ENCODE measurements around the gene NSF. TPM values are rescaled to one million over a fixed set of nuclear protein-coding genes. Genes with fewer than 3 reads are reported as not detected.
"Not testable (repeated sequence)": the region's sequence is repeated elsewhere in the genome, so short reads cannot be mapped to it uniquely, and the experiment has no call there.

The NSF gene
- total RNA-seq, 1 donor from 2014 or later, result 44.2 TPM

- H3K27ac Mint-ChIP-seq; H3K4me3 Mint-ChIP-seq; H3K36me3 Mint-ChIP-seq; H3K9me3 Mint-ChIP-seq; H3K4me1 Mint-ChIP-seq (ENCODE audit: unreplicated experiment); H3K27me3 Mint-ChIP-seq; DNase-seq (ENCODE audit: extremely low spot score, unreplicated experiment): not testable (repeated sequence)
- peak; percentile 46 for TF ChIP-seq CTCF (conservative IDR thresholded peaks at IDR 0.05)
Observed at GRCh38 chr17:46641861-46642656, 51.6 kb downstream of the NSF start.

- H3K36me3 Mint-ChIP-seq; H3K27me3 Mint-ChIP-seq; H3K27ac Mint-ChIP-seq; H3K4me3 Mint-ChIP-seq; H3K9me3 Mint-ChIP-seq; H3K4me1 Mint-ChIP-seq (ENCODE audit: unreplicated experiment); DNase-seq (ENCODE audit: extremely low spot score, unreplicated experiment): not testable (repeated sequence)
Observed at GRCh38 chr17:46647251-46647650, 56.8 kb downstream of the NSF start.

- H3K9me3 Mint-ChIP-seq; H3K4me1 Mint-ChIP-seq (ENCODE audit: unreplicated experiment); DNase-seq (ENCODE audit: extremely low spot score, unreplicated experiment); H3K27ac Mint-ChIP-seq; H3K27me3 Mint-ChIP-seq; H3K4me3 Mint-ChIP-seq; H3K36me3 Mint-ChIP-seq: not testable (repeated sequence)
Observed at GRCh38 chr17:46647688-46648278, 57.3 kb downstream of the NSF start.

- not testable (repeated sequence) for H3K4me1 Mint-ChIP-seq (ENCODE audit: unreplicated experiment); H3K4me3 Mint-ChIP-seq; H3K9me3 Mint-ChIP-seq; H3K36me3 Mint-ChIP-seq; H3K27ac Mint-ChIP-seq; H3K27me3 Mint-ChIP-seq; DNase-seq (ENCODE audit: extremely low spot score, unreplicated experiment)
Observed at GRCh38 chr17:46649246-46649645, 58.8 kb downstream of the NSF start.

GRCh38 chr17:46652024-46652643 is 61.7 kb downstream of the NSF start:
- DNase-seq (ENCODE audit: extremely low spot score, unreplicated experiment); H3K36me3 Mint-ChIP-seq; H3K9me3 Mint-ChIP-seq; H3K27me3 Mint-ChIP-seq; H3K4me3 Mint-ChIP-seq; H3K4me1 Mint-ChIP-seq (ENCODE audit: unreplicated experiment); H3K27ac Mint-ChIP-seq: not testable (repeated sequence)

- not testable (repeated sequence) for H3K9me3 Mint-ChIP-seq; H3K4me1 Mint-ChIP-seq (ENCODE audit: unreplicated experiment); H3K27ac Mint-ChIP-seq; H3K4me3 Mint-ChIP-seq; H3K27me3 Mint-ChIP-seq; DNase-seq (ENCODE audit: extremely low spot score, unreplicated experiment); H3K36me3 Mint-ChIP-seq
Observed at GRCh38 chr17:46658235-46658634, 67.8 kb downstream of the NSF start.

GRCh38 chr17:46659702-46660101 is 69.2 kb downstream of the NSF start:
- H3K4me3 Mint-ChIP-seq; H3K27ac Mint-ChIP-seq; H3K9me3 Mint-ChIP-seq; H3K27me3 Mint-ChIP-seq; H3K4me1 Mint-ChIP-seq (ENCODE audit: unreplicated experiment); H3K36me3 Mint-ChIP-seq; DNase-seq (ENCODE audit: extremely low spot score, unreplicated experiment): not testable (repeated sequence)

GRCh38 chr17:46663123-46663522 is 72.7 kb downstream of the NSF start:
- not testable (repeated sequence) for H3K27me3 Mint-ChIP-seq; H3K36me3 Mint-ChIP-seq; H3K9me3 Mint-ChIP-seq; H3K4me1 Mint-ChIP-seq (ENCODE audit: unreplicated experiment); DNase-seq (ENCODE audit: extremely low spot score, unreplicated experiment); H3K4me3 Mint-ChIP-seq; H3K27ac Mint-ChIP-seq

- H3K4me3 Mint-ChIP-seq; H3K36me3 Mint-ChIP-seq; DNase-seq (ENCODE audit: extremely low spot score, unreplicated experiment); H3K9me3 Mint-ChIP-seq; H3K4me1 Mint-ChIP-seq (ENCODE audit: unreplicated experiment); H3K27ac Mint-ChIP-seq; H3K27me3 Mint-ChIP-seq: not testable (repeated sequence)
Observed at GRCh38 chr17:46663552-46663951, 73.1 kb downstream of the NSF start.

- not testable (repeated sequence) for H3K36me3 Mint-ChIP-seq; H3K4me1 Mint-ChIP-seq (ENCODE audit: unreplicated experiment); DNase-seq (ENCODE audit: extremely low spot score, unreplicated experiment); H3K27me3 Mint-ChIP-seq; H3K27ac Mint-ChIP-seq; H3K9me3 Mint-ChIP-seq; H3K4me3 Mint-ChIP-seq
Observed at GRCh38 chr17:46665969-46666368, 75.5 kb downstream of the NSF start.

- not testable (repeated sequence) for H3K9me3 Mint-ChIP-seq; H3K27ac Mint-ChIP-seq; DNase-seq (ENCODE audit: extremely low spot score, unreplicated experiment); H3K4me1 Mint-ChIP-seq (ENCODE audit: unreplicated experiment); H3K36me3 Mint-ChIP-seq; H3K27me3 Mint-ChIP-seq; H3K4me3 Mint-ChIP-seq
Observed at GRCh38 chr17:46670789-46671188, 80.3 kb downstream of the NSF start.

GRCh38 chr17:46672777-46673176 is 82.3 kb downstream of the NSF start:
- not testable (repeated sequence) for H3K27me3 Mint-ChIP-seq; H3K9me3 Mint-ChIP-seq; H3K4me3 Mint-ChIP-seq; H3K4me1 Mint-ChIP-seq (ENCODE audit: unreplicated experiment); H3K36me3 Mint-ChIP-seq; DNase-seq (ENCODE audit: extremely low spot score, unreplicated experiment); H3K27ac Mint-ChIP-seq

GRCh38 chr17:46677819-46678218 is 87.3 kb downstream of the NSF start:
- not testable (repeated sequence) for H3K27ac Mint-ChIP-seq; H3K4me3 Mint-ChIP-seq; DNase-seq (ENCODE audit: extremely low spot score, unreplicated experiment); H3K27me3 Mint-ChIP-seq; H3K4me1 Mint-ChIP-seq (ENCODE audit: unreplicated experiment); H3K36me3 Mint-ChIP-seq; H3K9me3 Mint-ChIP-seq

All from type B pancreatic cell (in vitro differentiated cells).